GM10847 (cell line): ENCODE data around the gene VTI1A.

ENCODE experiments used
- POLR2A ChIP-seq: IDR thresholded peaks from 2 replicates; pipeline ENCODE4 v1.6.1; 2011; ENCODE audit not compliant: insufficient read length; ENCODE audit errors: extremely low read depth

The VTI1A gene

GRCh38 chr10:112844681-112845544, 397.9 kb downstream of the VTI1A start:
- TF ChIP-seq POLR2A = no peak

- TF ChIP-seq POLR2A = no peak
Observed at GRCh38 chr10:112847778-112848177, 400.8 kb downstream of the VTI1A start.

GRCh38 chr10:112848228-112848627, 401.2 kb downstream of the VTI1A start:
- TF ChIP-seq POLR2A = no peak

- TF ChIP-seq POLR2A = no peak
Observed at GRCh38 chr10:112848868-112849430, 401.9 kb downstream of the VTI1A start.

- TF ChIP-seq POLR2A = no peak
Observed at GRCh38 chr10:112849546-112849945, 402.5 kb downstream of the VTI1A start.

GRCh38 chr10:112851181-112851580, 404.2 kb downstream of the VTI1A start:
- no peak for TF ChIP-seq POLR2A

GRCh38 chr10:112851588-112852211, 404.7 kb downstream of the VTI1A start:
- no peak for TF ChIP-seq POLR2A

- TF ChIP-seq POLR2A = no peak
Observed at GRCh38 chr10:112852306-112852705, 405.3 kb downstream of the VTI1A start.

GRCh38 chr10:112855134-112855533, 408.1 kb downstream of the VTI1A start:
- no peak for TF ChIP-seq POLR2A

- TF ChIP-seq POLR2A = no peak
Observed at GRCh38 chr10:112857493-112857892, 410.5 kb downstream of the VTI1A start.

GRCh38 chr10:112858986-112859651, 412.1 kb downstream of the VTI1A start:
- no peak for TF ChIP-seq POLR2A

- no peak for TF ChIP-seq POLR2A
Observed at GRCh38 chr10:112859793-112860192, 412.8 kb downstream of the VTI1A start.
